Neural cell (in vitro differentiated cells): Measurements from ENCODE around the gene DNAJB8. TPM values are rescaled to one million over a fixed set of nuclear protein-coding genes. Genes with fewer than 3 reads are reported as not detected.

ENCODE experiments used
- H2AFZ ChIP-seq: fragments of 200-600, 300-800 bp; sonication (generic), shearing (Covaris generic); 2 replicates; pipeline ENCODE4 v1.6.0; 2014; ENCODE audit warnings: low read depth, mild to moderate bottlenecking, antibody characterized with exemption, low read length, moderate library complexity
- H3F3A ChIP-seq: fragments of 200-600 bp; shearing (Covaris generic); 2 replicates; pipeline ENCODE4 v1.6.1; 2016; ENCODE audit warnings: mild to moderate bottlenecking, moderate library complexity, mixed read lengths, antibody characterized with exemption, low read length; ENCODE audit not compliant: insufficient read depth, poor library complexity, severe bottlenecking
- H3K27ac ChIP-seq: fragments of 200-600, 300-800 bp; sonication (generic), shearing (Covaris generic); 2 replicates; pipeline ENCODE4 v1.5.1; 2014; ENCODE audit warnings: mild to moderate bottlenecking, low read length, moderate library complexity
- H3K27me3 ChIP-seq: fragments of 300-800, 200-600 bp; sonication (generic), shearing (Covaris generic); 2 replicates; pipeline ENCODE4 v1.6.0; 2014; ENCODE audit warnings: mild to moderate bottlenecking, low read depth, low read length, moderate library complexity; ENCODE audit not compliant: insufficient read depth
- H3K36me3 ChIP-seq: fragments of 300-800, 200-600 bp; sonication (generic), shearing (Covaris generic); 2 replicates; pipeline ENCODE4 v1.5.1; 2014; ENCODE audit warnings: mild to moderate bottlenecking, antibody characterized with exemption, low read length, moderate library complexity; ENCODE audit not compliant: insufficient read depth
- H3K4me2 ChIP-seq: fragments of 300-800, 200-600 bp; sonication (generic), shearing (Covaris generic); 2 replicates; pipeline ENCODE4 v1.6.0; 2014; ENCODE audit warnings: mild to moderate bottlenecking, low read length
- H3K4me3 ChIP-seq: fragments of 300-800, 200-600 bp; sonication (generic), shearing (Covaris generic); 2 replicates; pipeline ENCODE4 v1.5.1; 2014; ENCODE audit warnings: mild to moderate bottlenecking, low read length, moderate library complexity
- H3K79me2 ChIP-seq: fragments of 200-600 bp; shearing (Covaris generic); replicated peaks from 2 replicates; pipeline ENCODE4 v1.6.0; 2014; ENCODE audit warnings: mild to moderate bottlenecking, low read length, moderate library complexity; ENCODE audit not compliant: insufficient read depth
- H3K9ac ChIP-seq: fragments of 300-800, 200-600 bp; sonication (generic), shearing (Covaris generic); 2 replicates; pipeline ENCODE4 v1.6.1; 2016; ENCODE audit warnings: mild to moderate bottlenecking, low read length, mixed read lengths
- H3K9me2 ChIP-seq: fragments of 200-600 bp; shearing (Covaris generic); 2 replicates; pipeline ENCODE4 v1.6.1; 2016; ENCODE audit warnings: mild to moderate bottlenecking, low read length, mixed read lengths; ENCODE audit not compliant: insufficient read depth
- H3K9me3 ChIP-seq: fragments of 200-600, 300-800 bp; sonication (generic), shearing (Covaris generic); 2 replicates; pipeline ENCODE4 v1.6.1; 2016; ENCODE audit warnings: mild to moderate bottlenecking, mixed run types, low read length, moderate library complexity, mixed read lengths
- H4K20me1 ChIP-seq: fragments of 200-600 bp; shearing (Covaris generic); 2 replicates; pipeline ENCODE4 v1.6.1; 2016; ENCODE audit warnings: mild to moderate bottlenecking, mixed run types; ENCODE audit not compliant: insufficient read depth
- EP300 ChIP-seq: fragments of 450-650 bp; conservative IDR thresholded peaks from 2 replicates; pipeline ENCODE4 v1.6.1; 2014; ENCODE audit warnings: antibody characterized with exemption, mild to moderate bottlenecking, moderate library complexity; ENCODE audit not compliant: poor library complexity, severe bottlenecking
- EZH2 ChIP-seq: fragments of 200-600, 300-800 bp; shearing (Covaris generic), sonication (generic); IDR thresholded peaks from 2 replicates; pipeline ENCODE4 v1.6.1; 2014; ENCODE audit warnings: antibody characterized with exemption, low read length, borderline replicate concordance, mild to moderate bottlenecking; ENCODE audit not compliant: insufficient read depth, poor library complexity, severe bottlenecking
- MXI1 ChIP-seq: fragments of 450-650 bp; conservative IDR thresholded peaks from 2 replicates; pipeline ENCODE4 v1.6.1; 2014; ENCODE audit warnings: antibody characterized with exemption, mild to moderate bottlenecking; ENCODE audit not compliant: poor library complexity, severe bottlenecking
- POLR2AphosphoS5 ChIP-seq: IDR thresholded peaks from 2 replicates; pipeline ENCODE4 v1.6.1; 2012
- RAD21 ChIP-seq: fragments of 450-650 bp; conservative IDR thresholded peaks from 2 replicates; pipeline ENCODE4 v1.6.1; 2014; ENCODE audit warnings: antibody characterized with exemption, mild to moderate bottlenecking, moderate library complexity
- REST ChIP-seq: IDR thresholded peaks from 2 replicates; pipeline ENCODE4 v1.6.1; 2012; ENCODE audit warnings: borderline replicate concordance
- SMC3 ChIP-seq: fragments of 450-650 bp; conservative IDR thresholded peaks from 2 replicates; pipeline ENCODE4 v1.6.1; 2014; ENCODE audit warnings: antibody characterized with exemption, mild to moderate bottlenecking, moderate library complexity; ENCODE audit not compliant: poor library complexity
- TAF1 ChIP-seq: IDR thresholded peaks from 2 replicates; pipeline ENCODE4 v1.6.1; 2012; ENCODE audit warnings: low read depth
- polyA plus RNA-seq: library from polyadenylated mRNA; depleted of rRNA; stranded (reverse); fragments of >200 nt; gene quantifications from 2 replicates; pipeline ENCODE4 v1.2.3, GENCODE V29; 2014
- TF ChIP-seq, protein P1 (sequence below): fragments of 450-650 bp; IDR thresholded peaks from 2 replicates; pipeline ENCODE4 v1.5.1; 2014; ENCODE audit warnings: antibody characterized with exemption, mild to moderate bottlenecking, moderate library complexity; ENCODE audit not compliant: poor library complexity, severe bottlenecking

DNAJB8 gene
- polyA plus RNA-seq, 1 donor from 2014 or later: not detected

- H2AFZ ChIP-seq: no peak overlapping the region
- TF ChIP-seq MXI1: no peak
- TF ChIP-seq POLR2AphosphoS5: no peak
- TF ChIP-seq SMC3: no peak
- no peak for TF ChIP-seq EP300
- TF ChIP-seq RAD21: no peak
- TF ChIP-seq REST: no peak
- no peak for TF ChIP-seq EZH2
- TF ChIP-seq TAF1: no peak
- TF ChIP-seq, protein P1, sequence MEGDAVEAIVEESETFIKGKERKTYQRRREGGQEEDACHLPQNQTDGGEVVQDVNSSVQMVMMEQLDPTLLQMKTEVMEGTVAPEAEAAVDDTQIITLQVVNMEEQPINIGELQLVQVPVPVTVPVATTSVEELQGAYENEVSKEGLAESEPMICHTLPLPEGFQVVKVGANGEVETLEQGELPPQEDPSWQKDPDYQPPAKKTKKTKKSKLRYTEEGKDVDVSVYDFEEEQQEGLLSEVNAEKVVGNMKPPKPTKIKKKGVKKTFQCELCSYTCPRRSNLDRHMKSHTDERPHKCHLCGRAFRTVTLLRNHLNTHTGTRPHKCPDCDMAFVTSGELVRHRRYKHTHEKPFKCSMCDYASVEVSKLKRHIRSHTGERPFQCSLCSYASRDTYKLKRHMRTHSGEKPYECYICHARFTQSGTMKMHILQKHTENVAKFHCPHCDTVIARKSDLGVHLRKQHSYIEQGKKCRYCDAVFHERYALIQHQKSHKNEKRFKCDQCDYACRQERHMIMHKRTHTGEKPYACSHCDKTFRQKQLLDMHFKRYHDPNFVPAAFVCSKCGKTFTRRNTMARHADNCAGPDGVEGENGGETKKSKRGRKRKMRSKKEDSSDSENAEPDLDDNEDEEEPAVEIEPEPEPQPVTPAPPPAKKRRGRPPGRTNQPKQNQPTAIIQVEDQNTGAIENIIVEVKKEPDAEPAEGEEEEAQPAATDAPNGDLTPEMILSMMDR: no peak
- H3K27ac ChIP-seq: no peak overlapping the region
- H3K9ac ChIP-seq: no peak overlapping the region
- peaks cover 100% of the 10 kb centered on the region for H3K27me3 ChIP-seq
- no peaks in the 10 kb centered on the region for H3K9me2 ChIP-seq
- no peaks in the 10 kb centered on the region for H4K20me1 ChIP-seq
- H3K4me3 ChIP-seq: no peak overlapping the region
- H3K4me2 ChIP-seq: no peak overlapping the region
- no peaks in the 10 kb centered on the region for H3F3A ChIP-seq
- no peaks in the 10 kb centered on the region for H3K9me3 ChIP-seq
- no peaks in the 10 kb centered on the region for H3K36me3 ChIP-seq
- H3K79me2 ChIP-seq: no peaks in the 10 kb centered on the region
Observed at GRCh38 chr3:128490650-128490914, 23.9 kb upstream of the DNAJB8 start.

- H3K27ac ChIP-seq: no peak overlapping the region
Observed at GRCh38 chr3:128489927-128490649, 23.4 kb upstream of the DNAJB8 start.

More at GRCh38 chr3:128489927-128490649, 23.4 kb upstream of the DNAJB8 start:
- Histone ChIP-seq H4K20me1 (no peaks in the 10 kb centered on the region), H3K27me3 (peaks cover 100% of the 10 kb centered on the region), H3K4me2 (no peak overlapping the region), H3K9ac (no peak overlapping the region), H3K4me3 (peak overlapping the region; percentile 48), H3K9me2 (no peaks in the 10 kb centered on the region), H2AFZ (no peak overlapping the region), H3K79me2 (no peaks in the 10 kb centered on the region), H3F3A (no peaks in the 10 kb centered on the region), H3K9me3 (no peaks in the 10 kb centered on the region), H3K36me3 (no peaks in the 10 kb centered on the region)
- TF ChIP-seq EZH2: peak; percentile 91
- TF ChIP-seq TAF1: no peak
- TF ChIP-seq, protein P1: no peak
- peak; percentile 70 for TF ChIP-seq POLR2AphosphoS5
- TF ChIP-seq MXI1: no peak
- no peak for TF ChIP-seq REST
